ENCODE results near the gene SERTAD1. TPM values are rescaled to one million over a fixed set of nuclear protein-coding genes. Genes with fewer than 3 reads are reported as not detected.

Gene SERTAD1
- total and polyA plus RNA-seq, 2 of the 8 experiments (the other 6 are each of a cell fraction or from before 2014, with no cell fraction given) = 5.4 to 6.6 TPM

DNA sequence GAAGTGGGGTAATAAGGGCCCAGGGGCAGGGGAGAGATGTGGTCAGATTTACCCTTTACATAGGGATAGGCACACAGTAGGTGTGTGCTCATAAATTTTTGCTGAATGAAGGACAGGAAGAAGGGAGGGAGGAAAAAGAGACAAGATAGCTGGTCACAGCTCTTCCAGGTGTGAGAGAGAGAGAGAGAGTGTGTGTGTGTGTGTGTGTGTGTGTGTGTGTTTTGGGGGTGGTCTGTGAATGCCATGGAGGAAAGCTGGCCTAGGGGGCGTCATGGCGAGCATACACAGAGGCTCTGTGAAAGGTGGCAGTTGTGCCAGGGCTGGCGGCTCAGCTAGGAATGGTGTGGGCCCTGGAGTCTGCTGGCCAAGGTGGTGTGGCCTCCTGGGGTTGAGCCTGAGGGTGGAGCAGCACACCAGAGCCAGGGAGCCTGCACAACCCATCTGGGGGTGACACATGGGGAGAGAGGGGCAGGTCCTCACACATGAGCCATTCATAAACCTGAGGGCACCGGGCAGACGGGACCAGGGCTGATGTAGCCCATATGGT, 6.7 kb downstream of the SERTAD1 start:
- H2BK15ac ChIP-seq (ENCODE audit: low read length) = no peak overlapping the region
- no peaks in the 10 kb centered on the region for H3K9me3 ChIP-seq (ENCODE audit: insufficient read depth in 2 of 2, low read depth in 1 of 2, low read length in 1 of 2)
- H3K4me2 ChIP-seq (ENCODE audit: insufficient read depth in 1 of 2, low read depth in 2 of 2, low read length in 2 of 2) = no peak overlapping the region
- no peak overlapping the region for H3K23ac ChIP-seq (ENCODE audit: insufficient read length)
- no peak overlapping the region for H3K18ac ChIP-seq (ENCODE audit: extremely low read depth, low read length)
- no peak overlapping the region for H3K4ac ChIP-seq (replicated peaks; ENCODE audit: insufficient read length, low read depth, low read length)
- WGBS, 2 experiments (ENCODE audit: extremely low coverage in 1 of 2, insufficient coverage in 1 of 2, insufficient read length in 1 of 2, insufficient replicate concordance in 2 of 2, low coverage in 1 of 2, low lambda C conversion rate in 2 of 2, missing lambda C conversion rate in 1 of 2) = 75% methylated on average over 5 of the region's 5 CpGs; no CpG with 5 or more reads in 1 of the 2 experiments
- peaks cover 0 to 2% (median 0%) of the 10 kb centered on the region in 4 experiments; a peak in 2 of 8 replicates for H3K36me3 ChIP-seq (ENCODE audit: control insufficient read depth in 2 of 4, insufficient read depth in 4 of 4, low read length in 3 of 4)
- ChIA-PET CTCF (ENCODE audit: partially characterized antibody) (interaction anchor here (0.8 to 4.4 kb wide), 8 partner anchors 10 to 114 kb away, joined by 3 to 41 read pairs (median 6); partner anchors contain the start of genes BLVRB and SPTBN4), POLR2A (ENCODE audit: partially characterized antibody) (interaction anchor here (1.5 to 3.3 kb wide), 5 partner anchors 11 to 24 kb away, joined by 4 to 18 read pairs (median 10); partner anchors contain the start of gene SERTAD3)
- no peak for TF ChIP-seq POLR2AphosphoS5 (IDR thresholded peaks at IDR 0.05; ENCODE audit: low read depth, low read length)
- TF ChIP-seq ZNF274 (IDR thresholded peaks at IDR 0.05; ENCODE audit: borderline replicate concordance, extremely low read depth, low read length) = no peak
- TF ChIP-seq, protein P1, sequence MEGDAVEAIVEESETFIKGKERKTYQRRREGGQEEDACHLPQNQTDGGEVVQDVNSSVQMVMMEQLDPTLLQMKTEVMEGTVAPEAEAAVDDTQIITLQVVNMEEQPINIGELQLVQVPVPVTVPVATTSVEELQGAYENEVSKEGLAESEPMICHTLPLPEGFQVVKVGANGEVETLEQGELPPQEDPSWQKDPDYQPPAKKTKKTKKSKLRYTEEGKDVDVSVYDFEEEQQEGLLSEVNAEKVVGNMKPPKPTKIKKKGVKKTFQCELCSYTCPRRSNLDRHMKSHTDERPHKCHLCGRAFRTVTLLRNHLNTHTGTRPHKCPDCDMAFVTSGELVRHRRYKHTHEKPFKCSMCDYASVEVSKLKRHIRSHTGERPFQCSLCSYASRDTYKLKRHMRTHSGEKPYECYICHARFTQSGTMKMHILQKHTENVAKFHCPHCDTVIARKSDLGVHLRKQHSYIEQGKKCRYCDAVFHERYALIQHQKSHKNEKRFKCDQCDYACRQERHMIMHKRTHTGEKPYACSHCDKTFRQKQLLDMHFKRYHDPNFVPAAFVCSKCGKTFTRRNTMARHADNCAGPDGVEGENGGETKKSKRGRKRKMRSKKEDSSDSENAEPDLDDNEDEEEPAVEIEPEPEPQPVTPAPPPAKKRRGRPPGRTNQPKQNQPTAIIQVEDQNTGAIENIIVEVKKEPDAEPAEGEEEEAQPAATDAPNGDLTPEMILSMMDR (IDR thresholded peaks at IDR 0.05; ENCODE audit: control extremely low read depth in 1 of 3, insufficient read depth in 1 of 3, low read depth in 1 of 3, low read length in 3 of 3) = peak in 1 of 3 experiments; percentile 8; a peak in 1 of 4 replicates
- H4K5ac ChIP-seq (ENCODE audit: insufficient read length, low read depth, low read length) = no peak overlapping the region
- H2BK20ac ChIP-seq (ENCODE audit: low read length) = no peak overlapping the region
- H2AK5ac ChIP-seq (ENCODE audit: low read depth, low read length) = no peak overlapping the region
- H3K56ac ChIP-seq (replicated peaks; ENCODE audit: insufficient read length, low read depth, low read length) = no peak overlapping the region
- no peaks in the 10 kb centered on the region; a peak in 1 of 7 replicates for H3K27me3 ChIP-seq (replicated peaks in 1 of 4; ENCODE audit: control insufficient read depth in 3 of 4, extremely low read depth in 1 of 4, insufficient read depth in 3 of 4, low read length in 3 of 4)
- no peak overlapping the region for H3K14ac ChIP-seq (ENCODE audit: insufficient read length)
- peaks cover 3% of the 10 kb centered on the region; the same call in 1 of the 2 replicates for H3K23me2 ChIP-seq (ENCODE audit: low read depth, low read length)
- H3K4me3 ChIP-seq (ENCODE audit: extremely low read depth in 1 of 4, insufficient read depth in 2 of 4, low read depth in 3 of 4, low read length in 4 of 4) = no peak overlapping the region
- H3K9ac ChIP-seq (replicated peaks in 1 of 4; ENCODE audit: extremely low read depth in 1 of 4, low read depth in 3 of 4, low read length in 3 of 4) = no peak overlapping the region
- H3K4me1 ChIP-seq (replicated peaks in 1 of 4; ENCODE audit: control insufficient read depth in 3 of 4, insufficient read depth in 4 of 4, low read length in 3 of 4) = peaks cover 3 to 12% (median 7%) of the 10 kb centered on the region in 4 experiments; a peak in 5 of 7 replicates
- H2AFZ ChIP-seq (ENCODE audit: low read length) = no peak overlapping the region
- no peak overlapping the region for H3K27ac ChIP-seq (ENCODE audit: low read depth, low read length)
- H2BK12ac ChIP-seq (ENCODE audit: low read depth, low read length) = no peak overlapping the region
- H3K79me1 ChIP-seq (ENCODE audit: low read depth, low read length) = no peaks in the 10 kb centered on the region
- no peak for DNase-seq (ENCODE audit: low read depth in 1 of 2, low spot score in 2 of 2)
- H4K20me1 ChIP-seq (replicated peaks in 1 of 2; ENCODE audit: control insufficient read depth in 1 of 2, insufficient read depth in 2 of 2, low read length in 2 of 2) = no peaks in the 10 kb centered on the region
- H2BK120ac ChIP-seq (replicated peaks; ENCODE audit: low read depth, low read length) = no peak overlapping the region
- H4K8ac ChIP-seq (ENCODE audit: extremely low read depth, insufficient read depth, low read length) = no peak overlapping the region
- no peak overlapping the region for H4K91ac ChIP-seq (replicated peaks; ENCODE audit: insufficient read length, low read length)
- no peak for FAIRE-seq
- H3K79me2 ChIP-seq (ENCODE audit: control insufficient read depth in 1 of 2, insufficient read depth in 2 of 2, low read length in 2 of 2) = no peaks in the 10 kb centered on the region
- 0 out of 2 replicates have a peak overlapping the region, but pooled peaks have one; percentile 60 for H2BK5ac ChIP-seq (ENCODE audit: low read depth, low read length)
